ENCODE results near the gene MIR17HG.

MIR17HG gene

DNA sequence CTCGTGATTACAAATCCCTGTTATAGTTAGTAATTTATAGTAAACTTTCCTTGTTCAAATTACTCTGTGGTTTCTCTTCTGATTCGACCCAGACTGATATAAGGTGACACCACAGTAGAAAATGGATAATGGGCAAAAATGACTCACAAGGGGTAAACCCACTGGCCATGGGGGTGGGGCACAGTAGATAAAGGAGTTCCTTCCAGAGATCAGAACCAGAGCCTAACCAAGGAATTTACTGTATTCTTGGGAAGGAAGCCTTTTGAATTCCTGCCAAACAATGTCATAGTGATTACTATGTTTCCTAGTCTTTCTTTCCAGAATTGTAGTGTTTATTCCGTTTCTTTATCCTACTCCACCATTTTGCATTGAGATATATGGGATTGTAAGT is 21.9 kb downstream of the MIR17HG start:
- FAIRE-seq, result no peak

DNA sequence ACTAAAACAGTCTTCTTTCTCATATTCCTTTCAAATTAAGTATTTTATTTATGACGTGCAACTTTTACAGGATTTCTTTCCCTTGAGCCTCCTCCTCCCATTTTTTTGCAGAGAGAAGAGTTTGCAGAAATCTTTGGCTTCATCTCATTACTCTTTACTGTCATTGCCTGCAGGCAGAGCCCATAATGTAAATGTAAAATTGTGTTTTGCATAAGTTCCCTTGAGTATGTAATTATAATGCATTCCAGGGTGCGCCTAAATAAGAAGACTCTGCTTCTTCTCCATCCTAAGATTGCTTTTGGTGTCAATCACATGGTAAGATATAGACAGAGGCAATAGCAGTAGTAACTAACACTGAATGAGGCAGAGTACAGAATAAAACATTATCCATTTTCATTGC is 23.0 kb downstream of the MIR17HG start:
- no peak for FAIRE-seq

DNA sequence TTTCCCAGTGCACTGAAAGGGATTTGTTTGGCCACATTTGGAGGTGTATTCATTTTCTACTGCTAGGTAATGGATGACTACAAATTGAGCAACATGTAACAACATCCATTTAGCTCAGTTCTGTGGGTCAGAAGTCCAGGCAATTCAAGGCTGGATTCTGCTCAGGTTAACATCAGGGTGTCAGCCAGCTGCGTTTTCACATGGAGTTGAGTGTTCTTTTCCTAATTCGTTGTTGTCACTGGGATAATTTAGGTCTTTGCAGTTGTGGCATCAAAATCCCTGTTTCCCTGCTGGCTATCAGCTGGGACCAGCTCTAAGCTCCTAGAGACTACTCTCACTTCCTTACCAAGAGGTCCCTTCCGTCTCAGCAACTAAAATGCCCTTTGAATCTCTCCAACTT is 25.4 kb downstream of the MIR17HG start:
- no peak for FAIRE-seq

- FAIRE-seq, result no peak
Measured at GRCh38 chr13:91375116-91375729, 27.7 kb downstream of the MIR17HG start.

DNA sequence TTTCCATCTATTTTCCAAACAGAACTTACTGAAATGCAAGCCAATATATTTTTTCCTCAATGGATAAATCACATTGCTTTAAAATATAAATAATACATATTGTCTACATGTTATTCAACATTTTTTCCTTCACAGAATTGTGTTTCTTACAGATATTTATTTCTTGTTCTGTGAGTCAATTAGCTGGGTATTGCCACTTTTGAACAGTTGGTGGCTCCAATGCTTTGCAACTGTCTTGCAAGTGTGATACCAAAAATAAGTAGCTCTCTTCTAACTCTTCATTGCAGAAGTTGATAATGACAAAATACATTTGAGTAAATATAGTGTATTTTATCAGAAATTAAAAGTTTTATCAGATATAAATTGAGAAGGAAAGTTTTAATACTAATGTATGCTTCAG is 33.9 kb downstream of the MIR17HG start:
- peak; percentile 56 for FAIRE-seq

GRCh38 chr13:91383836-91384235 is 36.3 kb downstream of the MIR17HG start:
- no peak for FAIRE-seq

- FAIRE-seq, result no peak
Measured at GRCh38 chr13:91384896-91385295, 37.4 kb downstream of the MIR17HG start.

GRCh38 chr13:91389186-91389585 is 41.7 kb downstream of the MIR17HG start:
- FAIRE-seq, result no peak

DNA sequence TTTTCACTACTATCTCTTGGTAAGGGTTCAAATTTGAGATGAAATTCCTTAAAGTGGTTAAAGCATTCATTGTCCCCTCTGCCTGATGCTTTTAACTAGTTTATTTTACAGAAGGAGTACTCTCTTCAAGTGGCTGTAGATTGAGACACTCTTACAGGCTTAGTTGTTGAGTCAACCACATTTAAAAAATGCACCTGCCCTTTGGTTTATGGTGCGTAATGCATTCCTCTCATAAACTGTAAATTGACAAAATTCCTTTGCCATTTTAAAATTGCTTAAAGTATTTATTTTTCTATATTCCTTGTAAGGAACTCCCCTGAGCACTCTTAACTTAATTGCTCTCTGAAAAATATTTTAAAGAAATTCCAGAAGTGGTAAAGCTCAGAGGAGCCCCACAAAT is 50.1 kb downstream of the MIR17HG start:
- no peak for FAIRE-seq

DNA sequence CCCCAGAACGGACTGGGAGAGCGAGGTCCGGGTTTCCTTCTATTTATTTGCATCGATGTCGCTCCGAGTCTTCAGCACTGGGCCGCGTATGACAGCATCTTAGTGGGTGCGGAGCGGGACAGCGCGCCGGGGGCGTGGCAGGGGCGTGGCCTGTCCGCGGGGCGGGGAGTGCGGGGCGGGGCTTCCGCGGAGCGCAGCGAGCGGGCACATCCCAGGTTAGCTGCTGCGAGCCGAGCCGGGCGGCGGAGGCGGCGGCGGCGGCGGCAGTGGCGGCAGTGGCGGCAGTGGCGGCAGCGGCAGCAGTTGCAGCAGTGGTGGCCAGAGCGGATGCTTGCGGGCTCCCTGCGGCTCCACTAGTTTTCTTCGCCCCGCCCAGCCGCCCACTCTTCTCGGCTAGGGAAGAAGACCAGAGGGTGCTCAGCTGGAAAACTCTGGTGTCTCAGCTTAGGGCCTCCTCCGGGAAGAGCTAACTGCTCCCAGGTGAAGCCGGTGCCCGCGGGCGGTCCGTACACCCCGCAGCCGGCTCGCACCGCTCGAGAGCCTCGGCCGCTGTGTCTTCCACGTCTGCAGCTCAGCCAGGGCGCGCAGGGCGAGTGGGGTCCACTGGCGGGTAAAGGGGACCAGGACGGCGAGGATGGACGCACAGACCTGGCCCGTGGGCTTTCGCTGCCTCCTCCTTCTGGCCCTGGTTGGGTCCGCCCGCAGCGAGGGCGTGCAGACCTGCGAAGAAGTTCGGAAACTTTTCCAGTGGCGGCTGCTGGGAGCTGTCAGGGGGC is 51.1 kb downstream of the MIR17HG start, which contains the start of gene GPC5:
Gene GPC5, plus strand, starts transcription at position 209 of the 776 bp plus-strand sequence.
- FAIRE-seq, result no peak

DNA sequence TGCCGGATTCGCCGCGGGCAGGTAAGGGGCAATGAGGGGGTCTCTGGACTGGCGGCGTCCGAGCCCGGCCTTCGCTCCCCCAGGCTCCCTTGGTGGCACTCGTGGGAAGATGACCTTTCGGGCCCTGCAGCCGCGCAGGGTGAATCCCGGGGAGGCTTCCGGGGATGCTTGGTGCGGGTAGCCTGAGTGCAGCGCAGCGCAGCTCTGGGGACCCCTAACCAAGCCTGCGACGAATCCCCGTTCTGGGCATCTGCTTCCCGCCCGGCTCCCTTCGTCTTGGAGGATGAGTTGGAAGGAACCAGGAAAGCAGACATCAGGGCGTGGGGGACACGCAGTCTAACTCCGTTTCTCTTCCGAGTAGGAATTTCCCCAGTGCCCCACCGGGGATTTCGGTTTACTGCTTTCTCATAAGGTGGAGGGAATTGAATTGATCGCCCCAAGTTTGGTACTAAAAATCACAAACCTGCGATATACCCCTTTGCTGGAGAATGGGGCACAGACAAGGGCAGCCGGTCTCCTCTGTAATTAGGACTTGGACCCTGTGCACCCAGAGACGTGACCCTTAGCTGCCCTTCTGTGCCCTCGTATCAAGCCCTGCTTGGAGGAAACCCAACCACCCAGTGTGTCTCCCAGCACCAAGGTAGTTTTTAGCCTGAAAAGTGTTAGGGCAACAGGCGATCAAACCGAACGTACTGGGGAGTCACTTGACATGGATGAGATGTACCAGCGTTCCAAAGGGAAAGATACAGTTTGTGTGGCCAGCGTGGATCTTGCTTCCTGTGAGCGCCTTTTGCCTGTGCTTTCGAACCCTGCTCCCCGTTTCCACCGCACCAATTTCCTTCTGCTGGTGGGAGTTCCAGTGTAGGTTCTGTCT is 51.9 kb downstream of the MIR17HG start:
- no peak for FAIRE-seq

- FAIRE-seq, result no peak
Measured at GRCh38 chr13:91400063-91400399, 52.5 kb downstream of the MIR17HG start.

DNA sequence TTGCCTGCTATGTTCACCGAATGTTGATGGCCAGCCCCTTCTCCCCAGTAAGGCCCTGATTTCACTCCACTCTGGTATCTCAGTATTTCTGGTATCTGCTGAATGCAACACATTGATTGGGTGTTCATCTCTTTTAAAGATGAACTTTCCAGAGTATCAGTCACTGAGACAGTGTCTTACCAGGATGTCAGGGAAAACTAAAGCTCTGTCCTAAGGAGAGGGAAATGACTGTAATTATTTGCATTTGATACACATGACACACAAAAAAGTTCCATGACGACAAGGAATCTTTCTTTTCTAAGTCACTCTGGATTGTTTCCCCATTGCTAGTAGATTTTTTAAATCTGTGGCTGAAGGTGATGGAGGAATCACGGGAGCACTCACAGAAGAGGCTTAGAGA is 53.2 kb downstream of the MIR17HG start:
- no peak for FAIRE-seq

DNA sequence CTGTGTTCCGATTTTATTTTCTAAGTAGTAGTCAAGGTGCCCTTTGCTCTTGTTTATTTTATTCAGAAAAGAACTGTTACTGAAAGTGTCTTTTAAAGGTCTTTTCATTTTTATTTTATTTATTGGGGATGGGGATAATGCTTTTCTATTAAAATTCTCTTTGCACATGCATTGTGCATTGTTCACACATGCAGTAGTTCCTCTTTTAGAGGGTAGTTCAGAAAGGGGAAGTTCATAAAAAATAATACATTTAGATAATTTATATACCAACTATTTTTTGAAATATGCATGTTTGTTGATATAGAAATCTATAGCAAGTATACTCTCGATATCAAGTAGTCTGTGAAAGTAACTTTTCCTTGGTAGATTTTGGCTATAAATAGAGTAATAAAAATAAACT is 54.4 kb downstream of the MIR17HG start:
- FAIRE-seq, result no peak
